Activated CD8-positive, alpha-beta memory T cell treated with anti-CD3 and anti-CD28 coated beads for 48 hours (primary cell): ENCODE results near the gene YPEL1.
"Not testable (repeated sequence)": the region's sequence is repeated elsewhere in the genome, so short reads cannot be mapped to it uniquely, and the experiment has no call there.

ENCODE experiments used
- DNase-seq, 3 experiments: peaks; one replicate each; pipeline ENCODE4 v3.0.0-alpha.2; 2020; ENCODE audit warnings: low read depth in 2 of 3, low spot score in 2 of 3

The YPEL1 gene

GRCh38 chr22:21754523-21754922 is 18.9 kb upstream of the YPEL1 start:
- DNase-seq, result no peak

GRCh38 chr22:21753374-21754111 is 17.9 kb upstream of the YPEL1 start:
- no peak for DNase-seq

- DNase-seq, result no peak
These were observed 16.7 kb upstream of the YPEL1 start for GRCh38 chr22:21752276-21752675.

GRCh38 chr22:21745948-21746347 is 10.4 kb upstream of the YPEL1 start:
- DNase-seq, result no peak

- DNase-seq, result not testable (repeated sequence)
These were observed 9.3 kb upstream of the YPEL1 start for GRCh38 chr22:21744917-21745316.

- DNase-seq, result no peak
These were observed 6.2 kb upstream of the YPEL1 start for GRCh38 chr22:21741790-21742189.

GRCh38 chr22:21741059-21741458 is 5.5 kb upstream of the YPEL1 start:
- DNase-seq, result no peak

GRCh38 chr22:21739828-21740377 is 4.3 kb upstream of the YPEL1 start:
- DNase-seq, result no peak

- no peak for DNase-seq
These were observed 3.4 kb upstream of the YPEL1 start for GRCh38 chr22:21738966-21739365.

- DNase-seq, result no peak
These were observed 2.5 kb upstream of the YPEL1 start for GRCh38 chr22:21738081-21738480.

GRCh38 chr22:21736948-21737347 is 1.4 kb upstream of the YPEL1 start:
- no peak for DNase-seq

GRCh38 chr22:21736084-21736642 is 569 bp upstream of the YPEL1 start:
- no peak for DNase-seq

- no peak for DNase-seq
These were observed 924 bp downstream of the YPEL1 start for GRCh38 chr22:21734540-21735199.

GRCh38 chr22:21731503-21731902 is 4.1 kb downstream of the YPEL1 start:
- DNase-seq, result no peak

GRCh38 chr22:21730535-21731308 is 4.9 kb downstream of the YPEL1 start:
- DNase-seq, result no peak

- not testable (repeated sequence) for DNase-seq
These were observed 6.4 kb downstream of the YPEL1 start for GRCh38 chr22:21729184-21729583.

- DNase-seq, result no peak
These were observed 7.3 kb downstream of the YPEL1 start for GRCh38 chr22:21728270-21728669.

GRCh38 chr22:21727768-21728167 is 7.8 kb downstream of the YPEL1 start:
- no peak for DNase-seq

GRCh38 chr22:21727159-21727558 is 8.4 kb downstream of the YPEL1 start:
- no peak for DNase-seq

GRCh38 chr22:21726650-21727049 is 8.9 kb downstream of the YPEL1 start:
- DNase-seq, result no peak

GRCh38 chr22:21725956-21726649 is 9.5 kb downstream of the YPEL1 start:
- no peak for DNase-seq
